ENCODE results near the gene DIP2B. TPM values are rescaled to one million over a fixed set of nuclear protein-coding genes. Genes with fewer than 3 reads are reported as not detected.
A peak's percentile ranks its signal among the peaks of the same experiment; 100 is the strongest.

The DIP2B gene
- total RNA-seq, 1 experiment from 2014 or later: 20.0 TPM

DNA sequence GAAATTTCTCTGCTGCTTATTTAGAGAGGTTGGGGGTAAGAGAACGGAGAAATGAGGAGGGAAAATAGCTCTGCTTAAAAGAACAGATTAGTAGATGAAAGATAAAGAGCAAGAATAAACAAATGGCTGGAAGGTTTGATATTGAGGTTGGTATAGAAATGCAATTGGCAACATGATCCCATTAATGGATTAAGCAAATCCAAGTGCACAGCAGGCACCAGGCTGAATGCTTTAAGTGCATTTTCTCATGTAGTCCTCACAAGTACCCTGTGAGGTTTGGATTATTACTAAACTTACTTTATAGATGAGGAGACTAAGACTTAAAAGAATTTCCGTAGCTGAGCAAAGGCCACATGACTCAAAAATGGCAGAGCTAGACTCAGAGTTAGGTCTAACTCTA is 182.2 kb downstream of the DIP2B start:
- H2BK5ac ChIP-seq (ENCODE audit: insufficient read length, low read length): no peak overlapping the region
- H3K4me1 Mint-ChIP-seq: peaks cover 13 to 22% of the 10 kb centered on the region in 2 experiments
- H3K4me3 Mint-ChIP-seq: no peak overlapping the region
- TF ChIP-seq, protein P1, sequence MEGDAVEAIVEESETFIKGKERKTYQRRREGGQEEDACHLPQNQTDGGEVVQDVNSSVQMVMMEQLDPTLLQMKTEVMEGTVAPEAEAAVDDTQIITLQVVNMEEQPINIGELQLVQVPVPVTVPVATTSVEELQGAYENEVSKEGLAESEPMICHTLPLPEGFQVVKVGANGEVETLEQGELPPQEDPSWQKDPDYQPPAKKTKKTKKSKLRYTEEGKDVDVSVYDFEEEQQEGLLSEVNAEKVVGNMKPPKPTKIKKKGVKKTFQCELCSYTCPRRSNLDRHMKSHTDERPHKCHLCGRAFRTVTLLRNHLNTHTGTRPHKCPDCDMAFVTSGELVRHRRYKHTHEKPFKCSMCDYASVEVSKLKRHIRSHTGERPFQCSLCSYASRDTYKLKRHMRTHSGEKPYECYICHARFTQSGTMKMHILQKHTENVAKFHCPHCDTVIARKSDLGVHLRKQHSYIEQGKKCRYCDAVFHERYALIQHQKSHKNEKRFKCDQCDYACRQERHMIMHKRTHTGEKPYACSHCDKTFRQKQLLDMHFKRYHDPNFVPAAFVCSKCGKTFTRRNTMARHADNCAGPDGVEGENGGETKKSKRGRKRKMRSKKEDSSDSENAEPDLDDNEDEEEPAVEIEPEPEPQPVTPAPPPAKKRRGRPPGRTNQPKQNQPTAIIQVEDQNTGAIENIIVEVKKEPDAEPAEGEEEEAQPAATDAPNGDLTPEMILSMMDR (conservative IDR thresholded peaks at IDR 0.05): no peak
- no peak overlapping the region for H3T11ph ChIP-seq (ENCODE audit: low read length)
- no peak overlapping the region for H2BK12ac ChIP-seq (ENCODE audit: insufficient read length, low read depth, low read length)
- no peaks in the 10 kb centered on the region for H3K27me3 Mint-ChIP-seq (ENCODE audit: low read depth)
- no peak overlapping the region for H3K4me2 ChIP-seq (ENCODE audit: insufficient read depth, insufficient read length, low read length)
- H3K27me3 ChIP-seq (ENCODE audit: insufficient read depth, low read length): no peaks in the 10 kb centered on the region
- no peak overlapping the region for H3K4ac ChIP-seq (ENCODE audit: low read depth, low read length)
- no peak overlapping the region for H3K27ac ChIP-seq (ENCODE audit: insufficient read length, low read depth, low read length)
- peaks cover 6 to 32% (median 27%) of the 10 kb centered on the region in 3 experiments; a peak in 6 of 7 replicates for H3K36me3 Mint-ChIP-seq (ENCODE audit: insufficient read depth in 1 of 3, low read depth in 3 of 3)
- H4K8ac ChIP-seq (replicated peaks; ENCODE audit: insufficient read length, low read depth, low read length): no peak overlapping the region
- H3K14ac ChIP-seq (ENCODE audit: insufficient read depth, low read length): no peak overlapping the region
- no peaks in the 10 kb centered on the region for H3K9me3 ChIP-seq (ENCODE audit: control insufficient read depth, low read depth, low read length)
- H3K4me1 ChIP-seq (ENCODE audit: insufficient read depth, low read length): no peaks in the 10 kb centered on the region
- no peaks in the 10 kb centered on the region for H3K23me2 ChIP-seq (ENCODE audit: insufficient read length, low read depth, low read length, poor library complexity, severe bottlenecking)
- H2BK15ac ChIP-seq (ENCODE audit: low read depth, low read length): no peak overlapping the region
- H2AK5ac ChIP-seq (ENCODE audit: insufficient read length, low read length): no peak overlapping the region
- no peak overlapping the region for H4K5ac ChIP-seq (ENCODE audit: insufficient read length, low read depth, low read length)
- H3K27ac Mint-ChIP-seq: peak overlapping the region in 2 of 3 experiments; percentile 38 to 67; a peak in 2 of 7 replicates
- DNase-seq: no peak
- H3K79me2 ChIP-seq (ENCODE audit: insufficient read depth, low read length): no peaks in the 10 kb centered on the region
- no CpG with 5 or more reads among the region's 2 CpGs for WGBS (ENCODE audit: extremely low coverage, insufficient read length, low lambda C conversion rate)
- H3K9me3 Mint-ChIP-seq: no peaks in the 10 kb centered on the region
- H2BK20ac ChIP-seq (ENCODE audit: low read depth, low read length, poor library complexity, severe bottlenecking): no peak overlapping the region
- H2AFZ ChIP-seq (ENCODE audit: low read length): no peak overlapping the region
- no peak overlapping the region for H3K9ac ChIP-seq (ENCODE audit: extremely low read depth, insufficient read length, low read length)
- H3K56ac ChIP-seq (ENCODE audit: insufficient read length, low read depth, low read length): no peak overlapping the region
- H3K23ac ChIP-seq (ENCODE audit: insufficient read length, low read depth, low read length): no peak overlapping the region
- no peak overlapping the region for H4K91ac ChIP-seq (ENCODE audit: insufficient read length, low read depth, low read length)
- no peaks in the 10 kb centered on the region for H4K20me1 ChIP-seq (ENCODE audit: control insufficient read depth, insufficient read depth, insufficient read length)
- no peak overlapping the region for H3K18ac ChIP-seq (ENCODE audit: insufficient read length, low read depth, low read length)
- H2BK120ac ChIP-seq (ENCODE audit: low read depth, low read length, poor library complexity, severe bottlenecking): no peak overlapping the region
- H3K79me1 ChIP-seq (ENCODE audit: insufficient read depth, low read depth, low read length, poor library complexity, severe bottlenecking): no peaks in the 10 kb centered on the region

Measured in H9 (cell line).